HG03039 (cell line): ENCODE results near the gene BHLHE23.
"Not testable (repeated sequence)": the region's sequence is repeated elsewhere in the genome, so short reads cannot be mapped to it uniquely, and the experiment has no call there.

ENCODE experiments used
- ATAC-seq: cut with Tn5 transposase; IDR thresholded peaks from one replicate; pipeline ENCODE4 v1.9.1; 2021; ENCODE audit warnings: mild to moderate bottlenecking, moderate library complexity; ENCODE audit not compliant: unreplicated experiment

The BHLHE23 gene

GRCh38 chr20:63043348-63044203 is 36.8 kb upstream of the BHLHE23 start:
- ATAC-seq, result no peak

GRCh38 chr20:63042448-63043071 is 35.8 kb upstream of the BHLHE23 start:
- ATAC-seq, result no peak

GRCh38 chr20:63041776-63042175 is 35.0 kb upstream of the BHLHE23 start:
- no peak for ATAC-seq

GRCh38 chr20:63037669-63038268 is 31.0 kb upstream of the BHLHE23 start:
- no peak for ATAC-seq

GRCh38 chr20:63036291-63036690 is 29.5 kb upstream of the BHLHE23 start:
- no peak for ATAC-seq

- ATAC-seq, result no peak
Measured at GRCh38 chr20:63035603-63036185, 28.9 kb upstream of the BHLHE23 start.

GRCh38 chr20:63034710-63035602 is 28.2 kb upstream of the BHLHE23 start:
- ATAC-seq, result not testable (repeated sequence)

GRCh38 chr20:63033794-63034709 is 27.3 kb upstream of the BHLHE23 start:
- ATAC-seq, result no peak

- ATAC-seq, result no peak
Measured at GRCh38 chr20:63032861-63033793, 26.4 kb upstream of the BHLHE23 start.

- ATAC-seq, result no peak
Measured at GRCh38 chr20:63032026-63032800, 25.4 kb upstream of the BHLHE23 start.

GRCh38 chr20:63031251-63032014 is 24.7 kb upstream of the BHLHE23 start:
- no peak for ATAC-seq

GRCh38 chr20:63029358-63030121 is 22.8 kb upstream of the BHLHE23 start:
- no peak for ATAC-seq

GRCh38 chr20:63028461-63028921 is 21.7 kb upstream of the BHLHE23 start:
- ATAC-seq, result no peak

GRCh38 chr20:63027922-63028389 is 21.2 kb upstream of the BHLHE23 start:
- no peak for ATAC-seq

GRCh38 chr20:63027221-63027921 is 20.6 kb upstream of the BHLHE23 start:
- ATAC-seq, result no peak
